AG20443 (cell line): ENCODE measurements around the gene TSPEAR.
"Not testable (repeated sequence)": the region's sequence is repeated elsewhere in the genome, so short reads cannot be mapped to it uniquely, and the experiment has no call there.

ENCODE experiments used
- DNase-seq: peaks from one replicate; pipeline ENCODE4 v3.0.0; 2012; ENCODE audit warnings: low spot score, mixed read lengths

The TSPEAR gene

GRCh38 chr21:44585892-44586291 lies 125.5 kb downstream of the TSPEAR start:
- no peak for DNase-seq

GRCh38 chr21:44583800-44584147 lies 127.6 kb downstream of the TSPEAR start:
- no peak for DNase-seq

DNA sequence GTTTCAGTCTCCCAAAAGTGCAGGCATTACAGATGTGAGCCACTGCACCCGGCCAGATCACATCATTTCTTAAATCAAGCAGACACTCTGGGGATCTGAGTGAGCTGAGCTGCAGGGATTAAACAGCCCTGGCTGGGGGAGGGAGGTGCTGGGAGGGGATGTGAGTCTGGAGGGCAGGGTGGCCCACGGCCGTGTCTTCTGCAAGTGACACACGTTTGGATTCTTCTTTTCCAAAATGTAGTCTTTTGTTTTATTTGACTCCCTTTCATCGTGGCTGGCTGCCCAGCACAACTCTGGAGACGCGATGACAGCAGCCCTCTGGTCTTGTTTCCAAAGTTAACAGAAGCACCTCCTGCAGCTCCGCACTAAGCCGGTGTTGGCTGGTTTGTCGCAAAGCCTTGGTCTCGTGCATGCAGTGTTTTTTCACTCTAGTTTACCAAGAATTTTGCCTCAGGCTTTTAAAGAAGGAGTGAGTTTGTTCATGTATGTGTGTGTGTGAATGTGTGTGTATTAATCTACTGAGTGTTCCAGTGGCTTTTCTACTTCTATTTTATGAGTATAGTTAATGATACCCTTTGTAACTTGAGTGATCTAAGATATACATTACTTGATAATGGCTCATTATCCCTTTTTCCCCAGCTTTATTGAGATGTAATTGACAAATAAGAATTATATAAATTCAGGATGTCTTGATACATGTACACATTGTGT lies 128.1 kb downstream of the TSPEAR start:
- no peak for DNase-seq

GRCh38 chr21:44582055-44582454 lies 129.3 kb downstream of the TSPEAR start:
- DNase-seq = no peak

DNA sequence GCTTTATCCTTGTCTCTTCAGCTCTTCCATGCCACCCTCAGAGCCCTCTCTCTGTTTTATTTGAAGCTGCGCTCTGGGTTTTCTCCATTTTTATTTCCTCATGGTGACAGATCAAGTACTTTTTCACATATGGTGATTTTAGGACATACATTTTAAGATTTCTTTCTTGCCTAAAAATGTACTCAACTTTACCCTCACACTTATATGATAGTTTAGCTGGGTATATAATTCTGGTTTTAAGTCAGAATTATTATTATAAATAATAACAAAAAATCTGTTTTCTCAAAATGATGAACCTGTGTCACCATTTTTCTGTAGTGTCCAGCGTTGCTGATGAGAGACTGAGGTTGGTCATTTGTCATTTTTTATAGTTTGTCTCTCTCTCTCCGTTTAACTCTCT lies 130.2 kb downstream of the TSPEAR start:
- DNase-seq = no peak

- DNase-seq = not testable (repeated sequence)
These were observed 131.0 kb downstream of the TSPEAR start, which contains the start of gene KRTAP10-5 for GRCh38 chr21:44580231-44580821. Gene KRTAP10-5, minus strand, starts transcription at chr21:44580604. Its CDS starts 26 bp downstream, at chr21:44580578.

GRCh38 chr21:44579833-44580144 lies 131.6 kb downstream of the TSPEAR start:
- DNase-seq = no peak

DNA sequence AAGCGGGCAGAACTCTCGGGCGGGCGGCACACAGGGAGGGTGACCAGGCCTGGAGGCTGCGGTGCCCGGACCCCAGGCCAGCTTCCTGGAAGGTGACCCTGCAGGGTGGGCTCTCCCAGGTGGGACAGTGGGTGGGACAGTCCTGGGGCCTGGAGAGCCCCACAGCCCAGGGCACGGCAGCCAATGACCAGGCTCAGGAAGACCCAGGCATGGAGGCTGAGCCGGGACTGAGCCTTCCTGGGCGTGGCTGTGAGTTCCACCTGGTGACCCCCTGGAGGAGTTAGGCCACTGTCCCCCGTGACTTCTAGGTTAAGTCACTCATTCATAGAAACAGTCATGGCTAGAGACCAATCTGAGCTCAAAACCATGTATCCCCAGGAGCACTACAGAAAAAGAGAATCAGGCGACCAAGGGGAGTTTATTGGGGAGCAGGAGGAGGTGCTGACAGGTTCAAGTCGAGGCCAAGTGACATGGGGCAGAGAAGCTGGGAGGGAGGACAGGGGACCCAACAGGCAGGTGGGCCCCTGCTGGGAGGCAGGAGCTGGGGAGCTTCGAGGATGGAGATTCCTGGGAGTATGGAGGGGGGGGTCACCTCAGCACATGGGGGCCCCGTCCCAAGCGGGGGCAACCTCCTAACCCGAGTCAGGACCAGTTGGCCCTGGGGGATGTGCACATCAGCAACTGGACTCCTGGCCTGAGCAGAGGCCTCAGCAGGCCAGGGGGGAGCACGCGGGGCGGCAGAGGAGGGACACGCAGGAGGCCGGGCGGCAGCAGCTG lies 132.1 kb downstream of the TSPEAR start:
- DNase-seq = no peak

- no peak for DNase-seq
These were observed 132.9 kb downstream of the TSPEAR start for GRCh38 chr21:44578371-44579055.

DNA sequence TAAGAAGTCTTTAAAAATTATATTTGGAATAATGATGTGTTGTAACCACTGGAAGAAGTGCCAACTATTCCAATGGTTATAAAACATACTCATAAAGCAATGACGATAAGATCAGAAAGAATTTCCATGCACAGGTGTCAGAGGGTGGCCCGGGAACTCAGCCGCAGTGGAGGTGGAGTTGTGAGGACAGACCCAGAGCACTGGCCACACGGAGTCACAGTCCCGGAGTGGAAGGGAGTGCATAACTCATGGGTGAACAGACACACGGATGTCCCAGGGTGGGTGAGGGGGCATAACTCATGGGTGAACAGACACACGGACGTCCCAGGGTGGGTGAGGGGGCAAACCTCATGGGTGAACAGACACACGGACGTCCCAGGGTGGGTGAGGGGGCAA lies 135.3 kb downstream of the TSPEAR start:
- no peak for DNase-seq

- DNase-seq = no peak
These were observed 135.9 kb downstream of the TSPEAR start for GRCh38 chr21:44575307-44576024.

- DNase-seq = no peak
These were observed 136.7 kb downstream of the TSPEAR start for GRCh38 chr21:44574457-44575306.

- not testable (repeated sequence) for DNase-seq
These were observed 137.5 kb downstream of the TSPEAR start, which contains the start of gene KRTAP10-4 for GRCh38 chr21:44573630-44574456. Gene KRTAP10-4, plus strand, starts transcription at chr21:44573729. Its CDS starts 30 bp downstream, at chr21:44573759.

DNA sequence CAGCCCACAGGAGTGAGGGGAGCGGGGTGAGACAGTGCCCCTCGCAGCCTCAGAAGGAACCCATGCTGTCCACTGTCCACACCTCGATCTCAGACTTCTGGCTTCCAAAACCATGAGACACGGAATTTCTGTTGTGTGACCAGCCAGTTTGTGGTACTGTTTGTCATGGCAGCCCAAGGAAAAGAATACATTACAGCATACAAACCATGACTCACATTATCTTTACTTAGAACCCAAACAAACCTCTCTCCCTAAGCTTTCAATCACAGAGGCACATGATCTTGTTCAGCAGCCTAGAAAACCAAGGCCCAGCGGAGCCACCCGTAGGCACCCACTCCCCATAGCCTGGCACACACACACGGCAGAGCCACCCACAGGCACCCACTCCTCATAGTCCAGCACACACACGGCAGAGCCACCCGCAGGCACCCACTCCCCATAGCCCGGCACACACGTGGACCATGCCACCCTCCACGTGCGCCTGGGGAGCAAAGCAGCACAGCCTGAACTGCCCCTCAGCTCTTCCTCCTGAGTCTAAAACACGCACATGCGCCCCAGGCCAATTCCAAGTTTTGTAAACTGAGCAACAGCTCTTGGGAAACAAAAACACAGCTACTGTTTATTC lies 138.3 kb downstream of the TSPEAR start:
- no peak for DNase-seq

DNA sequence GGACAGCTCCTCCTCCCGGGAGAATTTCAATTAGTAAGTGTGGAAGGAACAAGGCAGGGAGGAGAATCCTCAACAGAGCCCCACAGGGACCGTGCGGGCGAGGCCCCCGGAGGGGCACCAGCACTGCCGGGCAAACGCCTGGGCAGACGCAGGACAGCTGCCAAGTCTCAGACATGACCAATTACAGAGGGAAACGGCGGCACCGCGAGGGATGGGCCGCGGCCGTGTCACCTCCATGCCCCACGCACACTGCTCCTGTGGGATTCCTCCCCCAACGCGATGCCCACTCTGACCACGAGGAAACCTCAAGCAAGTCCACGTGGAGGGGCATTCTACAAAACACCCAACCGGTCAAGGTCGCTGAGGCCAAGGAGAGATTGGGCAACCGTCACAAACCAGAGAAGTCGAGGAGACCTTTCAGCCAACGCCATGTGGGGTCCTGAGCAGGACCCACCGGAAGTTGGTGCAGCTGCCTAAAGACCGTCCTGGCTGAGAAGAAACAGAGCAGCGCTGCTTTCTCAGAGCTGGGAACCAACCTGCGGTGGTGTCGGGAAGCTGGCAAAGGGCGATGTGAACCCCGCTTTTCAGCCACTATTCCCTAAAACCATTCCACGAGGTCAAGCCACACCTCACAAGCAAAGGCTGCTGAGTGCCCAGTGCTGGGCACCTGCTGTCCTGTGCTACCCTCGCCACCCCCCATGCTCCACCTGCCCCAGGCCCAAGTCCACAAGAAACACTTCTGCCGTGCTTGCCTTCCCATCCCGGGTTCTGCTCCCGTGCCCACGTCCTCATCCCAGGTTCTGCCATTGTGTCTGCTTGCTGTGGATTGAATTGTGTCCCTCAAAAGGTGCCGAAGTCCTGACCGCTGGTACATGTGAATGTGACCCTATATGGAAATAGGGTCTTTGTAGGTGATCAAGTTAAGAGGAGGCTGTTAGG lies 139.3 kb downstream of the TSPEAR start:
- DNase-seq = no peak

- DNase-seq = no peak
These were observed 140.1 kb downstream of the TSPEAR start for GRCh38 chr21:44571296-44571695.

- no peak for DNase-seq
These were observed 141.4 kb downstream of the TSPEAR start for GRCh38 chr21:44569861-44570517.
